H7 (cell line): ENCODE data around the gene CDRT4. TPM values are rescaled to one million over a fixed set of nuclear protein-coding genes. Genes with fewer than 3 reads are reported as not detected.

Source experiments
- DNase-seq: peaks from one replicate; pipeline ENCODE4 v3.0.0; 2012
- H3K27me3 ChIP-seq: 2 replicates; pipeline ENCODE4 v1.6.0; 2011; ENCODE audit warnings: mild to moderate bottlenecking, low read length; ENCODE audit not compliant: control insufficient read depth, insufficient read depth
- H3K36me3 ChIP-seq: replicated peaks from 2 replicates; pipeline ENCODE4 v1.5.1; 2011; ENCODE audit warnings: low read length; ENCODE audit not compliant: control insufficient read depth, insufficient read depth
- H3K4me3 ChIP-seq: 2 replicates; pipeline ENCODE4 v1.5.1; 2011; ENCODE audit warnings: low read depth, mild to moderate bottlenecking, control low read depth, low read length, moderate library complexity; ENCODE audit not compliant: insufficient read depth
- total RNA-seq: library from RNA; depleted of rRNA; stranded (reverse); fragments of >200 nt; shearing (Covaris generic); gene quantifications from 2 replicates; pipeline ENCODE4 v1.2.3, GENCODE V29; 2014

Gene CDRT4
- total RNA-seq, 1 experiment from 2014 or later = 3.9 TPM

- no peak for DNase-seq
- Histone ChIP-seq H3K36me3 (no peaks in the 10 kb centered on the region), H3K4me3 (no peak overlapping the region), H3K27me3 (no peaks in the 10 kb centered on the region)
These were observed 54.8 kb downstream of the CDRT4 start for GRCh38 chr17:15412606-15413005.

- H3K4me3 ChIP-seq = no peak overlapping the region
- no peak for DNase-seq
- H3K27me3 ChIP-seq = no peaks in the 10 kb centered on the region
- H3K36me3 ChIP-seq = no peaks in the 10 kb centered on the region
These were observed 55.8 kb downstream of the CDRT4 start for GRCh38 chr17:15411384-15412198.

GRCh38 chr17:15409721-15410250 lies 57.6 kb downstream of the CDRT4 start:
- H3K36me3 ChIP-seq = no peaks in the 10 kb centered on the region
- no peak for DNase-seq
- H3K27me3 ChIP-seq = no peaks in the 10 kb centered on the region
- H3K4me3 ChIP-seq = no peak overlapping the region

GRCh38 chr17:15408803-15409202 lies 58.6 kb downstream of the CDRT4 start:
- Histone ChIP-seq H3K4me3 (no peak overlapping the region), H3K36me3 (no peaks in the 10 kb centered on the region), H3K27me3 (no peaks in the 10 kb centered on the region)
- no peak for DNase-seq

DNA sequence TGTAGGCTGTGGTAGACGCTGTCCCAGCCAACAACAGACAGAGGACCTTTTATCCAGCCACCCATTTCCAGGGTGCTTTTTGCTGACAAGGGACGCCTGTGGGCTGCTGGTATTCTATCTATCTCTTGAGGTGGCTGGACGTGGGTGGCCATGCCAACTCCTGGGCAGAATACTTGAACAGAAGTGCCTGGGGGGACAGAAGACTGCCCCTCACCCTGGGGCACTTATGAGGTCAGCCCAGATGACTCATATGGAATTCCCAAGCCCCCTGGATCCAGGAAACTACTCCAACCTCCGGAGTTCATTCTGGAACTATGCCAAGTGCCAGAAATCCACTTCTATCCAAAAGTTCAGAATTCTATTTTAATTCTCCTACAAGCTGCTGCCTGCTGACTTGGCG lies 61.3 kb downstream of the CDRT4 start:
- Histone ChIP-seq H3K4me3 (no peak overlapping the region), H3K27me3 (no peaks in the 10 kb centered on the region), H3K36me3 (no peaks in the 10 kb centered on the region)
- DNase-seq = no peak

DNA sequence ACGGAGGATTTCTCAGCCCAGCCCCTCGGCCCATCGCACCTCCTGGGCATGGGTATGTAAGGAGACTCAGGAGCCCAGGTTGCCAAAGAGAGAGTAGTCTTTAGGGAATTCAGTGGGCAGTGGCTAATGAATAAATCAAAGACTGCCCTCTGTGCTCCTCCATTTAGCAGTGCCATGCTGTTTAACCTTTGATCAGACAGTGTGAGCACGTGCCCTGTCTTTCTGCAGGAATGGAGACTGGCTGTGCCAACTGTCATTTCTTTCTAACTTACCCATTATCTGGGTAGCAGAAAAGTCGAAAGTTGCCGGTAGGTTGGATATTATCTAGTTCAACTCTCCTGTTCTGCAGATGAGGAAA lies 62.4 kb downstream of the CDRT4 start:
- no peaks in the 10 kb centered on the region for H3K36me3 ChIP-seq
- no peak for DNase-seq
- no peaks in the 10 kb centered on the region for H3K27me3 ChIP-seq
- no peak overlapping the region for H3K4me3 ChIP-seq

DNA sequence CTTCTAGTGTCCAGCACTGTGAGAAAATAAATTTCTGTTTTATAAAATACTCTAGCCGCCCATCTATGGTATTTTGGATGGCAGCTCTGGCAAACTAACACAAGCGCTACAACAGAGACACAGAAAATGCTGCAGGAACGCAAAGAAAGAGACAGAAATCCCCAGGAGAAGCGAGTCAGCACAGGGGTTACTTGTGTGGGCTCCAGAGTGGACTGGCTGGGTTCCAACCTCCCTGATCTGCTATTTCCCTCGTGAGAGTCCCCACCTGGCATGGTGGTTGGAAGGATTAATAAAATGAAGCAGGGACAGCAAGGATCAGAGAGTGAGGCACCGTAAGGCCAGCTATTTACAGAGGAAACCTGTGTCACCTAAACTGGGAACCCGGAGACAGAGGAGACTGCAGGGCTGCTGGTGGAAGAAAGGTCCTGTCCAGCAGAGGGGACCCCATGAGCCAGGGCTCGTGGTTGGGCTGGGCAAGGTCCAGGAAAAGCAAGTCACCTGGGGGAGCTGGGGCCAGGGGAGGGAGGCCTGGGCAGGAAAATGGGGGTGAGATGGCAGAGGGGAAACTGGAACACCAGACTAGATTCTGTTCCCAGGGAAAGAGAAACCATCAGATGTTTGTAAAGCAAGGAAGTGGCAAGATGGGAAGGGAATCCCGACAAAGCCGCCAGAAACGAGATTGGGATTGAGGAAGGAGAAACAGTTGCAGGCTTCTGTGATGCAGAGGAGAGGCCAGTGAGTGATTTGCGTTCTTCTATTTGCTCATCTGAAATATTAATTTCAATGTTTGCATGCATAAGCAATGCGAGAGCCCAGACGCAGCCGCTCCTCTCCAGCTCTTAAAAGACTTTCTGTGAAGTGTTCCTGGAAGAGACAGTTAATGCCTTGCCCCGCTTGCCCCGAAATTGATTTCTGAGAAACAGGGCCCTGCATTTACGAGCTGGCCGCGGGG lies 63.0 kb downstream of the CDRT4 start:
- H3K36me3 ChIP-seq = no peaks in the 10 kb centered on the region
- no peak for DNase-seq
- H3K4me3 ChIP-seq = no peak overlapping the region
- H3K27me3 ChIP-seq = no peaks in the 10 kb centered on the region

DNA sequence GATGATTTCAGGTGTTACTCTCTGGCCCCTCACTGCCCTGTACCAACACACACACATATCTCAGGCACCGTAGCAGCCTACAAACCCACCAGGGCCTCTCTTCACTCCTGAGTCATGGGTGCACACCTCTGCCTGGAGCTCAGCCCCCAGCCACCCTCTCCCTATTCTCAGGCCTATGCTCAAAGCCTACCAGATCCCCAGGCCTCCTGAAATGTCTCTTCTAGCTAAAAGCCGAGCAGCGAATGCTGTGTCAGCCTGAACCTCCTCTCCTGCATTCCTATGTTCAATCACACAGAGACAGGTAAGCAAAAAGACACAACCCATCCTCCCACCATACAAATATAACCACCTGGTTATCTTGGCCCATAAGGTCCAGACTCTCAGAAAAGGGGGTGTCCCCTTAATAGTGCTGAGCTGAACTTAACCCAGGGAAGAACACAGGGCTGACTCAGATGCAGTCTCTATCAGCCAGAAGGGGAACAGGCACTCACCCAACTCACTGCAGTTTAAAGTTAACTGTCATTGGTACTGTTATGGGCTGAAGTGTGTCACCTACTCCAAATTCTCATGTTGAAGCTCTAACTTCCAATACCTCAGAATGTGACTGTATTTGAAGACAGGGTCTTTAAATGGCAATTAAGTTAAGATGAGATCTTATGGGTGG lies 64.0 kb downstream of the CDRT4 start:
- Histone ChIP-seq H3K27me3 (no peaks in the 10 kb centered on the region), H3K36me3 (no peaks in the 10 kb centered on the region), H3K4me3 (no peak overlapping the region)
- no peak for DNase-seq

DNA sequence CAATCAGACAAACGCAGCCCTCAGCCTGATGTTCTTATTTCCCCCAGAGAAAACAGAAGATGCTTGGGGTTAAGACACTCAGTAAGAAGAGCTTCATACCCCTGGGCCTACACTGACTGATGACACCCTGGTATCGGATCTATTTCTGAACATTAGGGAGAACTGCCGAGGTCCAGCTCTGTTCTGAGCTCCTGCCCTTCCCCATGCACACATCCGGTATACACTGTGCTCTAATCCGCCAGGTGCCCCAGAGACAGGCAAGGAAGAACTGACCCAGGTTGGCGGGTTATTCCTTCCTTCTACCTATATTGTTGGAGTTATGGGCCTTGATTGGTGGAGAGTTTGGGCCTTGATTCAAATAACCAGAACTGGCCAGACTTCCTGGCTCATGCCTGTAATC lies 68.0 kb downstream of the CDRT4 start:
- Histone ChIP-seq H3K36me3 (no peaks in the 10 kb centered on the region), H3K4me3 (no peak overlapping the region), H3K27me3 (no peaks in the 10 kb centered on the region)
- no peak for DNase-seq

DNA sequence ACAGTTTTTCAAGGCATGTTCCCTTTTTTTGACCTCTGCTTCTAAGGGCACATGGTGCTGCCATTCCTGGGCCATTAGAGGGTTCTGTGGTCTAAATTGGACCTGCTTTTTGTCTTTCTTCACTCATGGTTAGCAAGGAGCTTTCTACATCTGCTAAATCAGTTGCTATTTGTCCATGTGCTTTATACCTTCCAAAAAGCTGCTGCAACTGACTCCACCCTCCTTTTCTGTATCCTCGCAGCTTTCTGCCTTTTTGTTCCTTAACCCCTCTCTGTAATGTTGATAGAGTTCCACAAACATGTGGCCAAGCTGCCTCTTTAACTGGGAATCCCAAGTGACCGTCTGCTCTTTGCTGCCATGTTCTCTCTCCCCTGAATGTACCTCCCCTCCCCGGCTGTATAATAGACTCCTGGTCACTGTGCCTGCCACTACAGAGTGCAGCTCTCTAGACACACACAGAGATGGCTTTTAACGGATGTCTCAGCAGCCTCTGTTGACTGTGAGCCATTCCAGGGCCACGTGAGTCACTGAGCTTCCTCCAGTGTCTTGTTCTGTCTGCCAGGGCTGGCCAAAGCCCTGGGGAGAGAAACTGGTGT lies 68.6 kb downstream of the CDRT4 start:
- Histone ChIP-seq H3K27me3 (no peaks in the 10 kb centered on the region), H3K4me3 (no peak overlapping the region), H3K36me3 (no peaks in the 10 kb centered on the region)
- DNase-seq = no peak

GRCh38 chr17:15398291-15398690 lies 69.1 kb downstream of the CDRT4 start:
- H3K36me3 ChIP-seq = no peaks in the 10 kb centered on the region
- no peak overlapping the region for H3K4me3 ChIP-seq
- H3K27me3 ChIP-seq = no peaks in the 10 kb centered on the region
- DNase-seq = no peak

DNA sequence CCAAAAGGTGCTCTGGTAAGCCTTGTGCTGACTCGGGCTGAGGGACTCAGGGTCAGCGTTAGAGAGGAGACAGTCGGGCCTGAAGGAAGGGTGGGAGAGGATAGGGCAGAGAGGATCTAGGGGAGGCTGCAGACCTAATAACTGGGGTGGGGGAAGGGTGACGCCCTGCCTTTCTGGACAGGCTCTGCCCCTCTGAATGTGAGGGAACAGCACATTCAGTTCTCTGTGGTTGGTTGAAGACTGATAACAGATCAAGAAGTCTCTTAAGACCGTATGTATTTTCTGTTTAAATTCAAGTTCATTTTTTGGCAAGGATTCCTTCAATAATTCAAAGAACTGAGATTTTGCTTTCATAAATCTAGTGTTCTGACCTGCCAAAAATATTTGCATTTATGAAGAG lies 69.8 kb downstream of the CDRT4 start:
- Histone ChIP-seq H3K4me3 (no peak overlapping the region), H3K36me3 (no peaks in the 10 kb centered on the region), H3K27me3 (no peaks in the 10 kb centered on the region)
- no peak for DNase-seq

DNA sequence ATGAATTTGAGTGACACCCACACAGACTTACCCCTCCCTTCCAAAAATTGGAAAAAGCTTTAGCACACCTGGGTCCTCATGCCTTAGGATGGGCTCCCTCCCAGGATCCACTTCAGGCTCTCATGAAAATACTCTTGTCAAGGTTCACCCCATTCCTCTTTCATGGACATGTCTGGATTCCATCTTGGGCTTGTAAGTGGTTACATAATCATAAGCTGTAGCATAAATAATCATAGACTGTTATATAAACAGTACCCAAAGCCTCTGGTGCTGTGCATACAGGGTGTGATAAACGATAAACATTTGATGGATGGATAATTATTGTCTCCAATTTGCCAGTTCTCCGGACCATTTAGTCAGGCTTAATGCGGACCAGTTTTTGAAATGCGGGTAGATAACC lies 72.3 kb downstream of the CDRT4 start:
- Histone ChIP-seq H3K36me3 (no peaks in the 10 kb centered on the region), H3K4me3 (no peak overlapping the region), H3K27me3 (no peaks in the 10 kb centered on the region)
- no peak for DNase-seq

DNA sequence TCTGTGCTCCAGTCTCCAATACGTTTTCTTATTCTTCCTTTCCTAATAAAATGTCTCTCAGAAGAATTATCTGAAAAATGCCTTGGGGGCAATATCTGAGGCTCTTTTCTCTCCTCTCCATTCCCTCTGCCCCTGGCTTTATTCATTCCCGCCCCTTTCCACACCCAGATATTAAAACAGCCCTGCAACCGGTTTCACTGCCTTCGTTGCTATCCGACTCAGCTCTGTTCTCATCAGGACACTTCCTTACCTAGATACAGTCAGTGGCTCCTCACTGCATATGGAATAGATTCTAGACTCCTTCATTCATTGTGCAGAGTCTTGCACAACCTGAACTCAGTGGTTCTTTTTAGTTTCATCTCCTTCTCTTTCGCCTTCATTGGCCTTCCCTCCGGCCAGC lies 74.0 kb downstream of the CDRT4 start:
- Histone ChIP-seq H3K36me3 (no peaks in the 10 kb centered on the region), H3K4me3 (no peak overlapping the region), H3K27me3 (no peaks in the 10 kb centered on the region)
- DNase-seq = no peak
